GM19328 (cell line): ENCODE measurements around the gene HARBI1.

Experiments used
- ATAC-seq: cut with Tn5 transposase; IDR thresholded peaks from one replicate; pipeline ENCODE4 v1.9.1; 2021; ENCODE audit warnings: mild to moderate bottlenecking, moderate library complexity; ENCODE audit not compliant: unreplicated experiment

The HARBI1 gene

GRCh38 chr11:46635557-46636139, 18.6 kb upstream of the HARBI1 start:
- no peak for ATAC-seq

- ATAC-seq: no peak
These were observed 16.5 kb upstream of the HARBI1 start for GRCh38 chr11:46633291-46634217.

DNA sequence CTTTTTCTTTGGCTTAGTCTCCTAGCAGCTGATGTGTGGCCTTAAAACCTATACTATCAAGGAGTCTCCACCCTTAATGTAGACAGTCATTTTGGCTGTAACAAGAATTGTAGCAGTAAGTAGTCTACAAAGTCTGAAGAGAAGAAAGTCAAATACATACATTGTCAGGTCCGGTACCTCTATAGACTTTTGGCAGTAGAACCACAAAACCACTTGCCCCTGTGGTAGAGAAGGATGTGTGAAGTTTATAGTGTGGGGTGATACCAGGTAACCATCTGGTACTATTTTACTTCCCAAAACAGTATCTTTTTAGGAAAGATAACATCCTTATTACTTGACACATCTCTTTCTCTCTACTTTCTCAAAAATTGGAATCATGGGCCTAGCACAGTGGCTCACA, 15.5 kb upstream of the HARBI1 start:
- no peak for ATAC-seq

GRCh38 chr11:46631676-46632075, 14.6 kb upstream of the HARBI1 start:
- no peak for ATAC-seq

DNA sequence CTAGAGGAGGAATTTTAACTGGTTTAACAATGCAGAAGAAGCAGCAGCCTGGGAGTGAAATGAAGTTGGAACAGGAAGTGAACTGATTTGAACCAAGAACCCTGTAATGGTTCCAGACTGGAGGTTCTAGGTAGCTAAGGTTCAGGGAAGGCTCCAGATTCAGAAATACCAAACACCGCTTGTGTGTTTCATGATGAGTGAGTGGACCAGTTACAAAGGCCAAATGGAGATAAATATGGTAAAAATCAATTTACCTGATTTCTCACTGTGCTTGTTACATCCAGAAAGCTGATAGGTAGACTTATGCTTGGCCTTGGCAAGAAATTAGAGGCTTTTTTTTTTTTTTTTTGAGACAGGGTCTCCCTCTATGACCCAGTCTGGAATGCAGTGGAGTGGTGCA, 13.2 kb upstream of the HARBI1 start:
- ATAC-seq: no peak

DNA sequence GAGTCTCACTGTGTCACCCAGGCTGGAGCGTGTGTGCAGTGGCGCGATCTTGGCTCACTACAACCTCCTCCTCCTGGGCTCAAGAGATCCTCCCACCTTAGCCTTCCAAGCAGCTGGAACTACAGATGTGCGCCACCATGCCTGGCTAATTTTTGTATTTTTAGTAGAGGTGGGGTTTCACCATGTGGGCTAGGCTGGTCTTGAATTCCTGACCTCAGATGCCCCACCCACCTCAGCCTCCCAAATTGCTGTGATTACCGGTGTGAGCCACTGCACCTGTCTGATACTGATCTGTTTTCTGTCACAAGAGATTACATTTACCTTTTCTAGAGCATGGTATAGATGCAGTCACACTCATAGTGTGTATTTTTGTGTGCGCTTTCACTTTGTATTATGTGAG, 11.9 kb upstream of the HARBI1 start:
- no peak for ATAC-seq

- ATAC-seq: no peak
These were observed 8.4 kb upstream of the HARBI1 start for GRCh38 chr11:46625406-46625805.

- no peak for ATAC-seq
These were observed 1.8 kb upstream of the HARBI1 start for GRCh38 chr11:46618837-46619236.

GRCh38 chr11:46617972-46618314, 916 bp upstream of the HARBI1 start:
- ATAC-seq: no peak

DNA sequence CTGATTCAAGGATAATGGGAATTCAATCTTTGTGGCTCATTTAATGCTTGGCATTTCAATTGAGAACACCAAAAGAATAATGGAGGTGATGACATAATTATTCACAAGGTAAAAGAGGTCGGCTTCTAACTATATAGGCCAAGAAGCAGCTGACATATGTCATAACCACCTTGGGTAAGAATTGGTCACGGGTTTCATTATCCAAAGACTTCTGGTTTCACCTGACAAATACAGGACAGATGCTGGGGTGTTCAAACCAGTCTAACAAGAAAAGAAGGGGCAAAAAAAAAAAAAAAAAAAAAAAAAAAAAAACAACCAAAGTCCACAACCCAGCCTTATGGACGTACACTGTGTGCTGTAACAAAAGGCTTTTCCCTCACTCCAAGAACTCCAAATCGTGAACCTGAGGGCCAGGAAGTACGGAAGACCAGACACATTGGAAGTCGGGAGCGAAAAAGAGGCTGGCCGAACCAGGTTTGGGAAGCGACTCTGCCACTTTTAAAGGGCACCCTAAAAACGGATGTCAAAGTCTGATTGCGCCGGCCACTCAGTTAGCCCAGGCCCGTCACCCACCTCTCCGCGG, 385 bp downstream of the HARBI1 start:
- no peak for ATAC-seq

- ATAC-seq: no peak
These were observed 1.3 kb downstream of the HARBI1 start for GRCh38 chr11:46615756-46616155.

DNA sequence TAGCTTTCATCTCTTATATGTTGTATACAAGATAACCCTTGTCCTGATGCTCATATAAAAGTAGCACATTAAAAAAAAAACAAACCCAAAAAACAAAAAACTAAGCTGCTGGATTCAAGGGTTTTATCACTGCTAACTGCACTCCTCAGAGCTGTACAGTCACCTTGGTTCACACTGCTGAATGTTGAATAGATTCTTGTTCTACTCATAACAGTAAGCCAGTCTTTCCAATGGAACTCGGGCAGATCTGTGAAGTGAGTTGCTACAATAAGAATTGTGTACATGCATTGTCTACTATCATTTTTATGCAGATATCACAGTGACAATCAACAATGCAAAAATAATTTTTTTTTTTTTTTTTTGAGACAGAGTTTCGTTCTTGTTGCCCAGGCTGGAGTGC, 4.7 kb downstream of the HARBI1 start:
- no peak for ATAC-seq

DNA sequence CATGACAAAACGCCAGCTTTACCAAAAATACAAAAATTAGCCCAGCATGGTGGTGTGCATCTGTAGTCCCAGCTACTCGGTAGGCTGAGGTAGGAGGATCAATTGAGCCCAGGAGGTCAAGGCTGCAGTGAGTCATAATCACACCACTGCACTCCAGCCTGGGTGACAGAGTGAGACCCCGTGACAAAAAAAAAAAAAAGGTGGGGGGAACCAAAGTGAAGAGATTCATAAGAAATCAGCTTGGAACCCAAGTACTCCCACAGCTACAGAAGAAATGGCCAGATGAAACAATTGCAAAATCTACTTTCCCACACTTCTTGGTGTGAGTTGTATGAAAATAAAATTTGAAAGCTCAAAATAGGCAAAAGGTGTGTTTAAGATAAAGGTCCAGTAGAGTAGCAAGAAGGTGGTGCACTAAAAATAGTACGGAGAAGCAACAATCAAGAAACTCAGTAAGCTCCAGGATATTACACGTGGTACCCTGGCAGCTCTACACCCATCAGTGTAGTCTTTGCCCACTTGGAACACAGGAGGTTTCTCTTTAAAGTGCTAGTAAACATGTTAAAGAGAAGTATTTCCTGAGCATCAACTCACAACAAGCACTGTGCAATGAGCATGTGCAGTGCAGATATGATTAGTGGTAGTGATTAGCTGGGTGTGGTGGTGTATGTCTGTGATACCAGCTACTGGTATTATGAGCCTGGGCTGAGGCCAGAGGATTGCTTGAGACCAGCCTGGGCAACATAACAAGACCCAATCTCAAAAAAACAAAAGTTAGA, 5.3 kb downstream of the HARBI1 start:
- ATAC-seq: no peak

GRCh38 chr11:46609386-46609785, 7.6 kb downstream of the HARBI1 start:
- ATAC-seq: no peak

DNA sequence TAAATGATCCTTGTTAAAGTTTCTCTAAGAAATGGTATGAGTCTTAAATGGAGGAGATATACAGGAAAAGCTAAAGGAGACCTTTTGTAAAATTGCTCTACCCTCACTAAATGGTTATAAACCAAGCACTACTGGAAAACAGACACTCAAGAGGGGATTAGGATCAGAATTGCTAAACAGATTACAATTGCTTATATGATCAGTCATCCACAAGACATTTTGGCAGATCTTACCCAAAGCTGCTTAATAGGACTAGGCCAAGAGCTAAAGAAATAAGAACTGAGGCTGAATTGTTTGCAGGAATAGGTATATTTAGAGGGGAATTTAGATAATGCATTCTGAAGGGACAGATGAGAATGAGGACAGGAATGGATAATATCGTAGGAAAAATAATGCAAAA, 9.5 kb downstream of the HARBI1 start:
- ATAC-seq: no peak

DNA sequence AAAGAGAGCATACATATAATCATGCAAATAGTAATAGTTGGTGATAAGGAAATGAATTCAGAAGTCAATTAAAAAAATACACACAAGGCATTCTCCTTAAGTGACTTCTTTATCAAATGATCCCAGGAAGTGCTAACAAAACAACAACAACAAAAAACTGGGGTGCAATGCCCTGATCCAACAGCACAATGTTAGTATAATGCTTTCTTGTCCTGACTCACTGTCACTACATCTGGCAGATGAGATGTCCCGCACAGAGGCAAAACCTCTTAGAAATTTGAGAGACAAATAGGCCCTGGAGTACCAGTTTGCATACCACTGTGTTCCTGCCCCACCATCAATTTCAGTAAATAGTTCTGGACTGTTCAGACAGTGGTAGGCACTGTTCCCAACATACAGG, 12.2 kb downstream of the HARBI1 start:
- ATAC-seq: no peak

DNA sequence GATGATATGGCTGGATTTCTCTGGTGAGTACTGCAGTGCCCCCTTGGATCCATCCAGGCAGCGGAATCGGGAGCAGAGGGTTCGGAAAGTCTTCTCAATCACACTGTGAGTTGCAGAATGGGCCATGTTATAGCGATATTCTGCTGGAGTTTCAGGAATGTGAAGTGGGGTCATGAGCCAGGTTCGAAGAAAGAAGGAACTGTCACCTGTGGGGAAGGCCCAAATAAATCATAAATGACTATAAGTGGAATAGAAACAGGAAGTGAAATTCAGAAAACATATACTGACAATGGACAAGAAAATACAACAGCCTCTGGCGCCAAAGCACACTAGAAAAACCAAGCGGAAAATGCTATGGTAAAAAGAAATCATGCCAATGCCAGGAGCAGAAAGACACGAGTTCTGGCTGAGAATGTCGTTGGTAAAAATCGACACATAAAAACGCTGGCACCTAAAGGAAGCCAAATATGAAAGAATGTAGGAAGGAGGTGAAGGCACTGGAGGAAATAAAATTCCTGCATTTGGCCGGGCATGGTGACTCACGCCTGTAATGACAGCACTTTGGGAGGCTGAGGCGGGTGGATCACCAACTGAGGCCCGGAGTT, 13.2 kb downstream of the HARBI1 start:
- ATAC-seq: no peak

- ATAC-seq: no peak
These were observed 15.9 kb downstream of the HARBI1 start for GRCh38 chr11:46601129-46601528.

GRCh38 chr11:46600194-46600960, 16.6 kb downstream of the HARBI1 start:
- no peak for ATAC-seq
